GM19468 (cell line): ENCODE measurements around the gene SLCO2A1.

Experiments
- ATAC-seq: cut with Tn5 transposase; IDR thresholded peaks from one replicate; pipeline ENCODE4 v1.9.1; 2021; ENCODE audit warnings: mild to moderate bottlenecking, moderate library complexity, moderate number of reproducible peaks; ENCODE audit not compliant: unreplicated experiment; ENCODE audit errors: extremely low read depth

The SLCO2A1 gene

GRCh38 chr3:134003066-134003465 is 26.7 kb downstream of the SLCO2A1 start:
- ATAC-seq, result no peak

- ATAC-seq, result no peak
Observed at GRCh38 chr3:134002306-134002705, 27.4 kb downstream of the SLCO2A1 start.

GRCh38 chr3:134001251-134001650 is 28.5 kb downstream of the SLCO2A1 start:
- no peak for ATAC-seq

- ATAC-seq, result no peak
Observed at GRCh38 chr3:133999891-134000685, 29.6 kb downstream of the SLCO2A1 start.

- no peak for ATAC-seq
Observed at GRCh38 chr3:133998691-133999241, 31.0 kb downstream of the SLCO2A1 start.

GRCh38 chr3:133997871-133998635 is 31.7 kb downstream of the SLCO2A1 start:
- no peak for ATAC-seq

GRCh38 chr3:133996996-133997395 is 32.7 kb downstream of the SLCO2A1 start:
- ATAC-seq, result no peak

- ATAC-seq, result no peak
Observed at GRCh38 chr3:133996251-133996661, 33.5 kb downstream of the SLCO2A1 start.

- ATAC-seq, result no peak
Observed at GRCh38 chr3:133995264-133995663, 34.5 kb downstream of the SLCO2A1 start.

GRCh38 chr3:133994166-133994890 is 35.4 kb downstream of the SLCO2A1 start:
- ATAC-seq, result no peak

GRCh38 chr3:133992951-133993620 is 36.6 kb downstream of the SLCO2A1 start:
- no peak for ATAC-seq

GRCh38 chr3:133992381-133992780 is 37.3 kb downstream of the SLCO2A1 start:
- no peak for ATAC-seq

GRCh38 chr3:133991637-133992036 is 38.1 kb downstream of the SLCO2A1 start:
- no peak for ATAC-seq

- no peak for ATAC-seq
Observed at GRCh38 chr3:133991209-133991608, 38.5 kb downstream of the SLCO2A1 start.

- no peak for ATAC-seq
Observed at GRCh38 chr3:133989936-133990702, 39.6 kb downstream of the SLCO2A1 start.

GRCh38 chr3:133988631-133989161 is 41.0 kb downstream of the SLCO2A1 start:
- no peak for ATAC-seq

GRCh38 chr3:133987948-133988484 is 41.7 kb downstream of the SLCO2A1 start:
- no peak for ATAC-seq

- no peak for ATAC-seq
Observed at GRCh38 chr3:133987136-133987535, 42.6 kb downstream of the SLCO2A1 start.

GRCh38 chr3:133986311-133986710 is 43.4 kb downstream of the SLCO2A1 start:
- ATAC-seq, result no peak
